Esophagus muscularis mucosa (tissue), 4 donors: ENCODE measurements around the gene KANK4.

Source experiments
- EP300 ChIP-seq: sonication (generic); formaldehyde crosslinking; IDR thresholded peaks from one replicate; pipeline ENCODE4 v1.6.1; 2017; ENCODE audit warnings: antibody characterized with exemption
- POLR2A ChIP-seq: fragments of 450-650 bp; IDR thresholded peaks from one replicate; pipeline ENCODE4 v1.6.1; 2017; ENCODE audit warnings: antibody characterized with exemption, moderate library complexity, mild to moderate bottlenecking, low read depth
- POLR2AphosphoS5 ChIP-seq, 2 donors: sonication (generic); formaldehyde crosslinking; IDR thresholded peaks; one replicate each; pipeline ENCODE4 v1.6.1; 2017; ENCODE audit warnings: antibody characterized with exemption in 2 of 2
- TF ChIP-seq, protein P1 (sequence below), 3 experiments: fragments of 200-600 bp in 2 of 3; fragments of 450-650 bp in 1 of 3; sonication (generic) in 2 of 3; IDR thresholded peaks; one replicate each; pipeline ENCODE4 v1.5.1; 2017 to 2019; ENCODE audit warnings: antibody characterized with exemption in 3 of 3, mild to moderate bottlenecking in 2 of 3, moderate library complexity in 1 of 3

DNA sequence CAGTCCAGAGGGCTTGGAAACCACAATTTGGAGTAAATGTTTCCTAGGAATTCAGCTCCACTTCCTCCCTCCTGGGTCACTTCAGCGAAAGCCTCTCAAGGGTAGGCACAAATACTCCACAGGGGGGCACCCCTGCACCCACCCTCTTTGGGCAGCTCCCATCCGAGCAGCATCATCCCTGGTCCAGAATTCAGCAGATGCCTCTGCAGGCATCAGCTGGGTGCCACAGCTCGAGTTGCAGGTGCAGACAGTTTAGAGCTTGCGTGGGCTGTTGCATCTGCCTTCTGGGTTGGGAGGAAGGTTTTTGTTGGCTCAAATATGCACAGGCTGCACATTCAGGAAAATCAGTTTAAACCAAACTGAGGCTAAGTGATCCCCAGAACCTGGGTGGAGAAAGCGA lies 25.0 kb downstream of the KANK4 start:
- TF ChIP-seq, protein P1, sequence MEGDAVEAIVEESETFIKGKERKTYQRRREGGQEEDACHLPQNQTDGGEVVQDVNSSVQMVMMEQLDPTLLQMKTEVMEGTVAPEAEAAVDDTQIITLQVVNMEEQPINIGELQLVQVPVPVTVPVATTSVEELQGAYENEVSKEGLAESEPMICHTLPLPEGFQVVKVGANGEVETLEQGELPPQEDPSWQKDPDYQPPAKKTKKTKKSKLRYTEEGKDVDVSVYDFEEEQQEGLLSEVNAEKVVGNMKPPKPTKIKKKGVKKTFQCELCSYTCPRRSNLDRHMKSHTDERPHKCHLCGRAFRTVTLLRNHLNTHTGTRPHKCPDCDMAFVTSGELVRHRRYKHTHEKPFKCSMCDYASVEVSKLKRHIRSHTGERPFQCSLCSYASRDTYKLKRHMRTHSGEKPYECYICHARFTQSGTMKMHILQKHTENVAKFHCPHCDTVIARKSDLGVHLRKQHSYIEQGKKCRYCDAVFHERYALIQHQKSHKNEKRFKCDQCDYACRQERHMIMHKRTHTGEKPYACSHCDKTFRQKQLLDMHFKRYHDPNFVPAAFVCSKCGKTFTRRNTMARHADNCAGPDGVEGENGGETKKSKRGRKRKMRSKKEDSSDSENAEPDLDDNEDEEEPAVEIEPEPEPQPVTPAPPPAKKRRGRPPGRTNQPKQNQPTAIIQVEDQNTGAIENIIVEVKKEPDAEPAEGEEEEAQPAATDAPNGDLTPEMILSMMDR (IDR thresholded peaks at IDR 0.05): no peak
- TF ChIP-seq POLR2AphosphoS5 (IDR thresholded peaks at IDR 0.05) (no peak), POLR2A (no peak), EP300 (no peak)
